Stimulated activated CD8-positive, alpha-beta memory T cell treated with anti-CD3 and anti-CD28 coated beads, Interleukin-4, amount 100 ng/mL, for 48 hours (primary cell): ENCODE data around the gene MMP3.

Experiments
- DNase-seq: peaks from one replicate; pipeline ENCODE4 v3.0.0-alpha.2; 2020

The MMP3 gene

GRCh38 chr11:102788334-102788995 lies 54.9 kb downstream of the MMP3 start:
- DNase-seq: no peak
